K562 (cell line): Measurements from ENCODE around the gene KRT222. TPM values are rescaled to one million over a fixed set of nuclear protein-coding genes. Genes with fewer than 3 reads are reported as not detected.

Experiments
- ATAC-seq: fragments of 200-7000 bp; cut with Tn5 transposase; 3 replicates; pipeline ENCODE4 v1.9.1; 2020; ENCODE audit warnings: moderate library complexity
- BruUV-seq: library from RNA; stranded (reverse); fragments of 400-500 nt; replicated peaks from 2 replicates; lab custom pipeline; 2021; lab: Mats Ljungman, UMichigan
- CTCF ChIA-PET: fragments of 300-600 bp; formaldehyde crosslinking; extraction: SDS; loops from one replicate; lab custom pipeline; 2021; ENCODE audit warnings: low intra/inter-chr PET ratio; lab: Yijun Ruan, JAX
- POLR2A ChIA-PET: fragments of 300-600, 350-650 bp; sonication (Branson Sonifier 250); formaldehyde crosslinking; extraction: SDS; loops from one replicate; lab custom pipeline; 2021; ENCODE audit warnings: antibody characterized with exemption, inconsistent platforms; lab: Yijun Ruan, JAX
- DNase-seq, 4 experiments: peaks; one replicate each; pipeline versions ENCODE4 v3.0.0 to v3.0.0-alpha.2; 2011 to 2018; ENCODE audit warnings: low spot score in 3 of 4, mixed read lengths in 3 of 4; ENCODE audit errors: extremely low read depth in 1 of 4
- FAIRE-seq: peaks from 2 replicates; lab custom pipeline; 2011; peaks lifted over from hg19 to GRCh38; lab: Jason Lieb, UNC
- H2AFZ ChIP-seq: 2 replicates; pipeline ENCODE4 v1.6.0; 2011; ENCODE audit warnings: low read depth, low read length, control low read depth, inconsistent platforms
- H3K27ac ChIP-seq: fragments of 200-600 bp; 3 replicates; pipeline ENCODE4 v1.8.0; 2011; ENCODE audit warnings: low read depth, mild to moderate bottlenecking, control low read depth, inconsistent platforms, low read length, moderate library complexity, mixed read lengths; ENCODE audit errors: extremely low read depth
- H3K27me3 ChIP-seq, 2 experiments: fragments of 300-600 bp in 1 of 2; 2 replicates in 1 of 2; 3 replicates in 1 of 2; pipeline versions ENCODE4 v1.6.0 to v1.8.0; 2011; ENCODE audit warnings: inconsistent platforms in 2 of 2, low read length in 2 of 2, mild to moderate bottlenecking in 1 of 2, mixed read lengths in 1 of 2, moderate library complexity in 1 of 2; ENCODE audit not compliant: control insufficient read depth in 2 of 2, insufficient read depth in 2 of 2
- H3K36me3 ChIP-seq: fragments of 300-600 bp; 3 replicates; pipeline ENCODE4 v1.8.0; 2011; ENCODE audit warnings: mild to moderate bottlenecking, low read length, inconsistent platforms; ENCODE audit not compliant: control insufficient read depth, insufficient read depth
- H3K4me1 ChIP-seq, 2 experiments: fragments of 200-600 bp in 1 of 2; replicated peaks in 1 of 2; 2 replicates in 1 of 2; 3 replicates in 1 of 2; pipeline versions ENCODE4 v1.5.1 to v1.8.0; 2011; ENCODE audit warnings: inconsistent platforms in 2 of 2, low read length in 2 of 2, mild to moderate bottlenecking in 1 of 2, mixed read lengths in 1 of 2, moderate library complexity in 1 of 2; ENCODE audit not compliant: control insufficient read depth in 2 of 2, insufficient read depth in 2 of 2
- H3K4me2 ChIP-seq: 2 replicates; pipeline ENCODE4 v1.6.1; 2011; ENCODE audit warnings: low read length, control low read depth, inconsistent platforms, mixed read lengths; ENCODE audit not compliant: insufficient read depth
- H3K4me3 ChIP-seq: fragments of 200-600 bp; sonication (generic), shearing (Covaris generic); 2 replicates; pipeline ENCODE4 v1.5.1; 2016; ENCODE audit warnings: control low read depth, inconsistent platforms
- H3K79me2 ChIP-seq: fragments of 200-600 bp; 3 replicates; pipeline ENCODE4 v1.8.0; 2011; ENCODE audit warnings: low read length, inconsistent platforms; ENCODE audit not compliant: control insufficient read depth, insufficient read depth
- H3K9ac ChIP-seq, 2 experiments: 2 replicates each; pipeline versions ENCODE4 v1.6.0 to v1.6.1; 2011; ENCODE audit warnings: low read depth in 2 of 2, low read length in 2 of 2, control low read depth in 1 of 2, inconsistent platforms in 1 of 2, mild to moderate bottlenecking in 1 of 2, mixed read lengths in 1 of 2; ENCODE audit not compliant: insufficient read depth in 1 of 2
- H3K9me1 ChIP-seq: one replicate; pipeline ENCODE4 v1.6.0; 2011; ENCODE audit warnings: inconsistent platforms, mild to moderate bottlenecking, low read length, moderate library complexity; ENCODE audit not compliant: control insufficient read depth, insufficient read depth
- H3K9me3 ChIP-seq: replicated peaks from 2 replicates; pipeline ENCODE4 v1.5.1; 2011; ENCODE audit warnings: low read depth, low read length, inconsistent platforms; ENCODE audit not compliant: control insufficient read depth, insufficient read depth
- H4K20me1 ChIP-seq: replicated peaks from 2 replicates; pipeline ENCODE4 v1.6.1; 2011; ENCODE audit warnings: low read length, inconsistent platforms, mixed read lengths; ENCODE audit not compliant: control insufficient read depth, insufficient read depth
- HMG20B ChIP-seq: fragments of 250-450 bp; sonication (Bioruptor Pico); IDR thresholded peaks from 2 replicates; pipeline ENCODE4 v1.5.0; 2021; ENCODE audit warnings: mild to moderate bottlenecking
- NFRKB ChIP-seq: fragments of 450-650 bp; IDR thresholded peaks from 2 replicates; pipeline ENCODE4 v1.6.1; 2016; ENCODE audit warnings: low read depth
- NRF1 ChIP-seq, 2 experiments: fragments of 450-650 bp; IDR thresholded peaks in 1 of 2; conservative IDR thresholded peaks in 1 of 2; 2 replicates each; pipeline ENCODE4 v1.6.1; 2014; ENCODE audit warnings: mild to moderate bottlenecking in 2 of 2
- PHF20 ChIP-seq: fragments of 450-650 bp; IDR thresholded peaks from 2 replicates; pipeline ENCODE4 v1.6.1; 2018; ENCODE audit not compliant: partially characterized antibody
- POLR2AphosphoS5 ChIP-seq: IDR thresholded peaks from 2 replicates; pipeline ENCODE4 v1.6.1; 2011; ENCODE audit warnings: mild to moderate bottlenecking, low read depth, low read length, moderate library complexity; ENCODE audit not compliant: control insufficient read depth, insufficient read depth
- SRSF7 ChIP-seq: fragments of 200-400 bp; formaldehyde crosslinking; optimal IDR thresholded peaks from 2 replicates; pipeline ENCODE3; 2017; ENCODE audit warnings: mild to moderate bottlenecking, low read depth, low read length
- ZNF586 ChIP-seq: fragments of 450-650 bp; formaldehyde crosslinking; conservative IDR thresholded peaks from 2 replicates; pipeline ENCODE4 v1.4.0; 2020; ENCODE audit warnings: mild to moderate bottlenecking, moderate library complexity
- WGBS: fragments of 100-300 bp; shearing (Covaris generic); methylation state at CpG from one replicate; pipeline ENCODE4 v1.1.6; 2016; ENCODE audit warnings: low coverage, mixed read lengths; ENCODE audit not compliant: insufficient coverage; ENCODE audit errors: missing lambda C conversion rate; 5-methylcytosine and 5-hydroxymethylcytosine counted together
- in situ Hi-C: fragments of 300-500 bp; cut with MboI; formaldehyde crosslinking; loops from 4 replicates; pipeline ENCODE4 v1.15.0; 2018; ENCODE audit warnings: inconsistent platforms, mixed read lengths
- intact Hi-C: fragments of 100-400 bp; cut with micrococcal nuclease; formaldehyde crosslinking; loops from 2 replicates; pipeline ENCODE4 v1.14.2; 2022
- polyA plus RNA-seq, 8 experiments: library from polyadenylated mRNA; depleted of rRNA in 4 of 8; stranded (reverse) in 5 of 8; unstranded in 3 of 8; fragments of >200 nt; fragmentation: Nextera tagmentation in 2 of 8; fragmentation: Illumina TruSeq in 1 of 8; extraction: Ambion mirVana in 2 of 8; extraction: Trizol in 1 of 8; gene quantifications; 2 replicates each; pipeline versions ENCODE4 v1.2.1 to v1.2.3, GENCODE V29; 2011 to 2014; ENCODE audit warnings: inconsistent platforms in 1 of 8, missing spikeins in 1 of 8
- total RNA-seq, 7 experiments: library from RNA; depleted of rRNA in 6 of 7; stranded (reverse); fragments of >200 nt in 6 of 7; fragmentation: Illumina TruSeq in 2 of 7; extraction: Trizol in 2 of 7; gene quantifications; 2 replicates each; pipeline versions ENCODE4 v1.2.1 to v1.2.3, GENCODE V29; 2011 to 2021; ENCODE audit warnings: low replicate concordance in 1 of 7
- TF ChIP-seq, protein P1 (sequence below): fragments of 450-650 bp; IDR thresholded peaks from 2 replicates; pipeline ENCODE4 v1.6.1; 2017; ENCODE audit warnings: antibody characterized with exemption, mild to moderate bottlenecking
- TF ChIP-seq, protein P2 (sequence below), 2 experiments: fragments of 450-650 bp; IDR thresholded peaks; 2 replicates each; pipeline ENCODE4 v1.6.1; 2016; ENCODE audit warnings: mild to moderate bottlenecking in 2 of 2, borderline replicate concordance in 1 of 2, low read depth in 1 of 2, moderate library complexity in 1 of 2

Gene KRT222
- total and polyA plus RNA-seq, 9 of the 15 experiments (the other 6 are each of a cell fraction or from before 2014, with no cell fraction given) = 0.03 to 0.11 (median 0.05) TPM; not detected in 5

DNA sequence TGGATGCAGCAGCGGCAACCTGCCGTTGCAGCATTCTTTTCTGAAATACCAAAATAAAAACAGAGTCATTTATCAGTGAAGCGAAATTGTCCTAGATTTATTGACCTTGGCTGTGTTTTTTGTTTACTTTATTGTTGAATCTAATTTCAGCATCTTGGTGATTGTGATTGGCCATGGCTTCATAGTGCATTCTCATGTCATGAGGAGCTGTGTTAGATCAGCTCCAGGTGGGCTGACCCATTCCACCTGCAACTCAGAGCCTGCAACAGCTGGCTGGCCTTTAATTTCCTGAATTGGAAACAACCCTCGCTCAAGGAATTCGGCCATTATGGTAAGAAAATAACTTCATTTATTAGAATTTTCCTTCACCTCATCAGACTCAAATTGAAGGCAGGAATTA is 22.1 kb upstream of the KRT222 start (continued):
- TF ChIP-seq, protein P1, sequence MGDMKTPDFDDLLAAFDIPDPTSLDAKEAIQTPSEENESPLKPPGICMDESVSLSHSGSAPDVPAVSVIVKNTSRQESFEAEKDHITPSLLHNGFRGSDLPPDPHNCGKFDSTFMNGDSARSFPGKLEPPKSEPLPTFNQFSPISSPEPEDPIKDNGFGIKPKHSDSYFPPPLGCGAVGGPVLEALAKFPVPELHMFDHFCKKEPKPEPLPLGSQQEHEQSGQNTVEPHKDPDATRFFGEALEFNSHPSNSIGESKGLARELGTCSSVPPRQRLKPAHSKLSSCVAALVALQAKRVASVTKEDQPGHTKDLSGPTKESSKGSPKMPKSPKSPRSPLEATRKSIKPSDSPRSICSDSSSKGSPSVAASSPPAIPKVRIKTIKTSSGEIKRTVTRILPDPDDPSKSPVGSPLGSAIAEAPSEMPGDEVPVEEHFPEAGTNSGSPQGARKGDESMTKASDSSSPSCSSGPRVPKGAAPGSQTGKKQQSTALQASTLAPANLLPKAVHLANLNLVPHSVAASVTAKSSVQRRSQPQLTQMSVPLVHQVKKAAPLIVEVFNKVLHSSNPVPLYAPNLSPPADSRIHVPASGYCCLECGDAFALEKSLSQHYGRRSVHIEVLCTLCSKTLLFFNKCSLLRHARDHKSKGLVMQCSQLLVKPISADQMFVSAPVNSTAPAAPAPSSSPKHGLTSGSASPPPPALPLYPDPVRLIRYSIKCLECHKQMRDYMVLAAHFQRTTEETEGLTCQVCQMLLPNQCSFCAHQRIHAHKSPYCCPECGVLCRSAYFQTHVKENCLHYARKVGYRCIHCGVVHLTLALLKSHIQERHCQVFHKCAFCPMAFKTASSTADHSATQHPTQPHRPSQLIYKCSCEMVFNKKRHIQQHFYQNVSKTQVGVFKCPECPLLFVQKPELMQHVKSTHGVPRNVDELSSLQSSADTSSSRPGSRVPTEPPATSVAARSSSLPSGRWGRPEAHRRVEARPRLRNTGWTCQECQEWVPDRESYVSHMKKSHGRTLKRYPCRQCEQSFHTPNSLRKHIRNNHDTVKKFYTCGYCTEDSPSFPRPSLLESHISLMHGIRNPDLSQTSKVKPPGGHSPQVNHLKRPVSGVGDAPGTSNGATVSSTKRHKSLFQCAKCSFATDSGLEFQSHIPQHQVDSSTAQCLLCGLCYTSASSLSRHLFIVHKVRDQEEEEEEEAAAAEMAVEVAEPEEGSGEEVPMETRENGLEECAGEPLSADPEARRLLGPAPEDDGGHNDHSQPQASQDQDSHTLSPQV = no peak
- TF ChIP-seq SRSF7 = no peak
- TF ChIP-seq POLR2AphosphoS5 = no peak
- no peak for TF ChIP-seq NFRKB
- no peak for TF ChIP-seq ZNF586 (CRISPR knock-in tag)

DNA sequence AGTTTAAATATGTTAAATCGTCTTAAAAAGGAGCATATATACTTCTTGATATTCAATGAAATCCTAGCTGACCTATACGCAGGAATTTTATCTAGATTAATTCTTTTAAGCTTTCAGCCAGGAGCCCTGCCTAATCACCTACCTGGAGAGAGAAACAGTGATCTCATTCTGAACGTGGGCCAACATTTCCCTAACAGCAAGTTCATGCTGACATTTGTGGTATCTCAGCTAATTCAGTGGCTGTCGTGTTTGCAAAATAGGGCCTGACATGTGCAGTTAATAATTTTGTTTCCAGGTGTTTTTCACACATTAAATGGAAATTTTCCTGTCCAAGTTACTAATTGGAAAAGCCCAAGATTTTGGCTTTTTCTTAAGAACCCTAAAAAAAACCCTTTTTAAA is 21.2 kb upstream of the KRT222 start:
- ChIA-PET POLR2A (interaction anchor here (0.9 to 1.8 kb wide), 2 partner anchors 11 to 20 kb away, joined by 3 to 6 read pairs; partner anchors contain the start of gene KRT222), CTCF (no interaction called here)
- no peak for TF ChIP-seq NRF1 (conservative IDR thresholded peaks at IDR 0.05 in 1 of 2, IDR thresholded peaks at IDR 0.05 in 1 of 2)
- TF ChIP-seq PHF20 = no peak
- TF ChIP-seq HMG20B (CRISPR knock-in tag) = no peak
- TF ChIP-seq, protein P2, sequence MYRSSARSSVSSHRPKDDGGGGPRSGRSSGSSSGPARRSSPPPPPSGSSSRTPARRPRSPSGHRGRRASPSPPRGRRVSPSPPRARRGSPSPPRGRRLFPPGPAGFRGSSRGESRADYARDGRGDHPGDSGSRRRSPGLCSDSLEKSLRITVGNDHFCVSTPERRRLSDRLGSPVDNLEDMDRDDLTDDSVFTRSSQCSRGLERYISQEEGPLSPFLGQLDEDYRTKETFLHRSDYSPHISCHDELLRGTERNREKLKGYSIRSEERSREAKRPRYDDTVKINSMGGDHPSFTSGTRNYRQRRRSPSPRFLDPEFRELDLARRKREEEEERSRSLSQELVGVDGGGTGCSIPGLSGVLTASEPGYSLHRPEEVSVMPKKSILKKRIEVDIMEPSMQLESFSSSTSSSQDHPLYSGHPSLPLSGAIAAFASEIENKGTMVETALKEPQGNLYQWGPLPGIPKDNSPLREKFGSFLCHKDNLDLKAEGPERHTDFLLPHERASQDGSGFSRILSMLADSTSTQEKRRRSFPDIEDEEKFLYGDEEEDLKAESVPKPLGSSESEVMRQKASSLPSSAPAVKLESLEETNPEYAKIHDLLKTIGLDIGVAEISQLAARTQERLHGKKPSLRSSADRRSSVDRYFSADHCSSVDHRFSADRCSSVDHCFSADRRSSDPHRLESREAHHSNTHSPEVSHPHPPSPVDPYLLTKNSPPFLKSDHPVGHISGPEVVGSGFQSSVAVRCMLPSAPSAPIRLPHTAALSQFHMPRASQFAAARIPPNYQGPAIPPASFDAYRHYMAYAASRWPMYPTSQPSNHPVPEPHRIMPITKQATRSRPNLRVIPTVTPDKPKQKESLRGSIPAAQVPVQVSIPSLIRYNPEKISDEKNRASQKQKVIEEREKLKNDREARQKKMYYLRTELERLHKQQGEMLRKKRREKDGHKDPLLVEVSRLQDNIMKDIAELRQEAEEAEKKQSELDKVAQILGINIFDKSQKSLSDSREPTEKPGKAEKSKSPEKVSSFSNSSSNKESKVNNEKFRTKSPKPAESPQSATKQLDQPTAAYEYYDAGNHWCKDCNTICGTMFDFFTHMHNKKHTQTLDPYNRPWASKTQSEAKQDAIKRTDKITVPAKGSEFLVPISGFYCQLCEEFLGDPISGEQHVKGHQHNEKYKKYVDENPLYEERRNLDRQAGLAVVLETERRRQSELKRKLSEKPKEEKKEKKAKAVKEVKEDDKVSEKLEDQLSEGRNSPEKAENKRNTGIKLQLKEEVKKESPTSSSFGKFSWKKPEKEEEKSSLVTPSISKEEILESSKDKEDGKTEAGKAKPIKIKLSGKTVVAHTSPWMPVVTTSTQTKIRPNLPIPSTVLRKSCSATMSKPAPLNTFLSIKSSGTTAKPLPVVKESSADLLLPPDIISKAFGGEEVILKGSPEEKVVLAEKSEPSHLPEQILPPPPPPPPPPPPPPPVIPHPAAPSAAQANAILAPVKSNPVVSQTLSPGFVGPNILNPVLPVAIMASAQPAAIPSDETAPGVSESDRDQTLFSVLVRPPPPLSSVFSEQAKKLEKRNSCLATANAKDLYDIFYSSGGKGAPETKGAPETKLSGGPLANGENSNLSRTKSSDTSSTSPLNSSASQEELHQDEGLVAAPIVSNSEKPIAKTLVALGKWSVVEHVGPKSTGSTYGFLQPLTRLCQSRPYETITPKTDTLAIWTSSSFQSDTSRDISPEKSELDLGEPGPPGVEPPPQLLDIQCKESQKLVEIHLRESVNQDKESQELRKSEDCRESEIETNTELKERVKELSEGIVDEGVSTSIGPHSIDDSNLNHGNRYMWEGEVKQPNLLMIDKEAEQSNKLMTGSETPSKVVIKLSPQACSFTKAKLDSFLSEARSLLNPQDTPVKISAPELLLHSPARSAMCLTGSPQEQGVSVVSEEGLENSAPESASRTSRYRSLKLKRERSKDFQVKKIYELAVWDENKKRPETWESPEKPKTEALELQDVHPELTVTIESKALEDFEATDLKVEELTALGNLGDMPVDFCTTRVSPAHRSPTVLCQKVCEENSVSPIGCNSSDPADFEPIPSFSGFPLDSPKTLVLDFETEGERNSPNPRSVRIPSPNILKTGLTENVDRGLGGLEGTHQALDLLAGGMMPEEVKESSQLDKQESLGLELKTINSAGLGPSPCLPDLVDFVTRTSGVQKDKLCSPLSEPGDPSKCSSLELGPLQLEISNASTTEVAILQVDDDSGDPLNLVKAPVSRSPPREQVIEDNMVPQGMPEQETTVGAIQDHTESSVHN (IDR thresholded peaks at IDR 0.05; ENCODE audit: borderline replicate concordance in 1 of 2, low read depth in 1 of 2) = no peak

More for the DNA sequence above, 21.2 kb upstream of the KRT222 start:
- Histone ChIP-seq H3K4me3 (no peak overlapping the region), H4K20me1 (no peaks in the 10 kb centered on the region), H3K9me3 (no peaks in the 10 kb centered on the region), H3K27me3 (peaks cover 9 to 21% of the 10 kb centered on the region in 2 experiments; a peak in 4 of 5 replicates), H3K9ac (no peak overlapping the region), H3K27ac (no peak overlapping the region), H3K4me1 (no peaks in the 10 kb centered on the region), H3K4me2 (no peak overlapping the region), H3K79me2 (no peaks in the 10 kb centered on the region), H3K9me1 (no peaks in the 10 kb centered on the region), H3K36me3 (no peaks in the 10 kb centered on the region), H2AFZ (no peak overlapping the region)
- FAIRE-seq (no peak), DNase-seq (no peak), ATAC-seq (no peak)
- WGBS = 3% methylated on average over 4 of the region's 4 CpGs
- BruUV-seq = no TSS peak
- in situ Hi-C loops (no loop called here), intact Hi-C loops (no loop called here)
